ENCODE results near the gene CDH4.
"Not testable (repeated sequence)": the region's sequence is repeated elsewhere in the genome, so short reads cannot be mapped to it uniquely, and the experiment has no call there.

CDH4 gene

DNA sequence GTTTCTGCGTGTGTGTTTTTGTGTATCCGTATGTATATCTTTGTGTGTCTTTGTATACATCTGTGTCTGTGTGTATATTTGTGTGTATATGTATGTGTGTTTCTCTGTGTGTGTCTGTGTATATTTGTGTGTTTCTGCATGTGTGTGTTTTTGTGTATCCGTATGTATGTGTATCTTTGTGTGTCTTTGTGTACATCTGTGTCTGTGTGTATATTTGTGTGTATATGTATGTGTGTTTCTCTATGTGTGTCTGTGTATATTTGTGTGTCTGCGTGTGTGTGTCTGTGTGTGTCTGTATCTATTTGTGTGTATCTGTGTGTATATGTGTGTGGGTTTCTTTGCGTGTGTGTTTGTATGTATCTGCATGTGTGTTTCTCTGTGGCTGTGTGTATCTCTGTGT, 192.6 kb downstream of the CDH4 start:
- no peak for DNase-seq

DNA sequence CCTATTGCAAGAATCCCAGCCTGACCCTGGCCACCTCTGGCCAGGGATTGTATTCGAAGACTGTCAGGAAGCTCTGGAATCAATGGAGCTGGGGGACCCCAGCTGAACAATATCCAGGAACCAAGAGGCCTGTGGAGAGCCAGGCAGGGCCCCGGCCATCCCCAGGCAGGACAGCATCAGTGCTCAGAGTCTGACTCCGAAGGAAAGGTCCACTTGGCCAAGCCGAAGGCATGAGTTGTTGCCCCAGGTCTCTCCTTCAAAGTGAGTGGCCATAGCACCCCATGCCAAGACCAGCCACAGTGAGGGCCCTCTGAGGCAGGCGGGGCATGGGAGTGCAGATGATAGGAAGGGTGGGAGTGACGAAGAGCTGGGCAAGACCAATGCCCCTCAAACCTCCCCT, 193.1 kb downstream of the CDH4 start:
- no peak for DNase-seq

DNA sequence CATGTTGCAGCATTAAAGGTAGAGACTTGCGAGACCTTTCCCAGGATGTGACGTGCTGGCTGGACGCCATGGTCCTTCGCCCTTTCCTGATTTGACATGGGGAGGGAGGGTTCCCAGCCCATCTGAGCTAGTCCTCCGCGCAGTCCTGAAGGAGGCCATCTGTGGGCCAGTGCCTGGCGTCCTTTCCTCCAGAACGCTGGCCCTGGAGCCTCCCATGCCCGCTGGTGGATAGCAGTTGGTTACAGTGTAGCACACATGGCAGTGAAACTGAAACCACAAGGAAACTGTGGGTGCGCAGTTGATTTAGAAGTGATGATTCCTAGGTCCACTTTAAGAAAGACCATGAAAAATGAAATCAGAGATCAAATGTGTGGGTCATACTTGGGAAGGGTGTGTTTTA, 193.7 kb downstream of the CDH4 start:
- DNase-seq: no peak

DNA sequence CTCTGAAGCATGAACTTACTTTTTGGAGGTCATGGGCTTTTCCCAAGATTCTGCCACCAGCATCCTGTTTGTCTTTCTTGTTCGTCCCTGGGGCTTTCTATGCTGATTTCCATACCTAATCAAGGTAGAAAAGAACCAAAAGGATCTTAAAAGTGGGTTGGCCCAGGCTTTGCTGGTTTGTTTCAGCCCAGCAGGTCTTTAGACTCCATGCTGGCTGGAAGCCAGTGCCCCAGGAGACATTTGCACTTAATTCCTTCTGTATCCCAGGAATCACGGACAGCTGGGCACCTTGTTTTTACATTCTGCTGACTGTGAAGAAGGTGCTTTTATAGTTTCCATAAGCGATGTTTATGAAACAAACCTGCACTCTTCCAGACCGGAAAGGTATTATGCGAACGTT, 195.9 kb downstream of the CDH4 start:
- no peak for DNase-seq

DNA sequence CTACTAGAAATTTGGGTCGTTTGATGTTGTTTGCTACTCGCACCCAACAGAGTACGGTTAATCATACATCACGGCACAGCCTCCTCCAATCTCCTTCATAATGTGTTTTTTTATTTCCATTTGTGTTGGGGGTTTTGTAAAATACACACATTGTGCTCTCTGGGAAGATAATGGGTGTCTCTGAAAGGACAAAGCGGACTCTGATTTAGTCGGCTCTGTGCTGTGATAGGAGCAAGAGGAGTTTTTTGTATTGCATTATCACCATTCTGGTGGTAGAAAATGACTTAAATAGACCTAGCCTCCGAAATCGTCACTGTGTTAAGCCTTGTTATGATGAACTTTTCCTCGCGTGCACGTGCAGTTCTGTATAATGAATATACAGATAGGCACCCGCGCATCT, 196.3 kb downstream of the CDH4 start:
- no peak for DNase-seq

DNA sequence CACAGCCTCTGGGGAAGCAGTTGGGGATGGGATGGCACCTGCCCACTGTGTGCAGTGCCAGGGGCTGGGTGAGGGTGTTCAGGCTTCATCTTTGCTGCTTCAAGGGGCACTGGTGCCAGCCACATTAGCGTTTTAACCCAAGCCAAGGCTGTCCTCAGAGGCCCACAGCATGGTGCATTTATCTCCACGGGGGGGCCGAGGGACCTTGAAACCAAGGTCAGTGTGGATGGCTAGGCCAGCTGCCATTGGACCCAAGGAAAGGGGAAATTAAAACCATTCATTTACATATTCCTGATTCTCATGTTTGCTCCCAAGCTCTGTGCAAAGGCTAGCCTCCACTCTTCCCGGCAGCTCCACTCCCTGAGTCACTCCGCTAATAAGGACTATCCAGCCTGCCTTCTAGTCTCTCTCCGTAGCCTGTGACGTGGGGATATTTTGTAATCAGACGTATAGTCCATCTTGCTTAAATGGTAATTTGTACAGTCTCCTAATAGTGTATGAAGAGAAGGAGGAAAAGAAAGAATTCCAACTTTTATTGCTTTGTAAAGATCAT, 197.1 kb downstream of the CDH4 start:
- DNase-seq: no peak

DNA sequence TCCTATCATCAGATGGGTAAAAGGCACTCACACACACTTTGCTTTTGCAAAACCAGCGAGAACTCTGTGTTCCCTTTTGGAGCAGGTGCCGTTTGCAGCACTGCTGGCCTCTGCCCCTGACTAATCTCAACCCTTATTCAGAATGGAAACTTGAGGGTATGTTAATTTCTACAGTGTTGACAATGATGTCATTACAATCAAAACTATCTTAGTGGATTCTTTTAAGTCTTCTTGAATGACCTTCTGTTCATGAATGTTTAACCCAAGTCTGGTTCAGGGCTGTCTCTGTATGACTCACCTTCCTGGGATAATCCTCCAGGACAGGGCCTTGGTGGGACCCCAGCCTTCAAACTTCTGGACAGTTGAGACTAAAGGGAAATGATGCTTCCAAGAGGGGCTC, 197.9 kb downstream of the CDH4 start:
- DNase-seq: no peak

DNA sequence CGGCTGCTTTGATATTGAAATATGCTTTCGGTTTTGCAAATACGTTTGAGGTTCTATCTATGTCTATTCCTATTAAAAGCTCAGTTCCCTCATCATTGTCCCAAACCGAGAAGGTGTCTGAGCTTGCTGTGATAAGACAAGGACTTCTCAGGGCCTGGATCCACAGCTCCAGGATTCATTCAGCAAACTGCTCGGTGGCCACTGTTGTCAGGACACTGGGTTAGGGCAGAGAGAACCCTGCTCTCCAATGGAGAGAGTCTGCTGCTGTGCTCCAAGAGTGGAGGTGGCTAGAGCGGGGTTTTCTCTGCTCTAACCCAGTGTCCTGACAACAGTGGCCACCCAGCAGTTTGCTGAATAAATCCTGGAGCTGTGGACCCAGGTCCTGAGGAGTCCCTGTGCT, 198.5 kb downstream of the CDH4 start:
- DNase-seq: no peak

DNA sequence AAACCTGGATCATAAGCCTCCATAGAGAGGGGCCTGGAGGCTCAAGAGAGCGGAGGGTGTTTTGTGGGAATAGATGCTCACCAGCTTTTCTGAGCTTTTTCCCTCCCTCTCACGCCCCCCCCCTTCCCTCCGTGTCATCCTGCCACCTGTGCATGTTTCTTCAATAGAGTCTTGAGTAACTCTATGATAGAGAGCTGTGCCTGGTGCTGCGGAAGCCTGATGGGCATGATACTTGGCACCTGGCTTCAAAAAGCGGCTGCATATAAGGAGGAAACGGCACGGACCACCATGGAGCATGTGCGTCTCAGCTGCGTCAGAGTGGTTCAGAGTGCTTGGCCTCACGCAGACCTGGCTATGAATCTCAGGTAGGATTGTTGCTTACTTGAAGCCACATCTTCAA, 198.9 kb downstream of the CDH4 start:
- no peak for DNase-seq

DNA sequence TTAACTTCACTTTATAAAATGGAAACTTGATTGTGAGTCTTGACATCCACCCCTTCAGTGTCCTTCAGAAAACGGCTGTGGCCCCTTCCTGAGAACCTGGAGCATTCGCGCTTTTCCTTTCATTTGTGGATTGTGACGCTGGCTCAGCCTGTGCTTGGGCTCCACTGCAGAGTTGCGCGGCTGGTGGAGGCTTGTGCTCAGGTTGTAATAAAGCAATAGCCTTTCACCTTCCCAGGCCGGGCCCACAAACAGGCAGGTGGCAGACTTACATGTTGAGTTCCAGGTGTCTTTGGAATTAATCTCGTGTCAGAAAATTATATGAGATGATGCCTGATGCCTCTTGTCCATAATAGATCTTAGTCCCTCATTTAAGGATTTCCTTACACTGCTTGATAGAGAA, 199.9 kb downstream of the CDH4 start:
- no peak for DNase-seq

DNA sequence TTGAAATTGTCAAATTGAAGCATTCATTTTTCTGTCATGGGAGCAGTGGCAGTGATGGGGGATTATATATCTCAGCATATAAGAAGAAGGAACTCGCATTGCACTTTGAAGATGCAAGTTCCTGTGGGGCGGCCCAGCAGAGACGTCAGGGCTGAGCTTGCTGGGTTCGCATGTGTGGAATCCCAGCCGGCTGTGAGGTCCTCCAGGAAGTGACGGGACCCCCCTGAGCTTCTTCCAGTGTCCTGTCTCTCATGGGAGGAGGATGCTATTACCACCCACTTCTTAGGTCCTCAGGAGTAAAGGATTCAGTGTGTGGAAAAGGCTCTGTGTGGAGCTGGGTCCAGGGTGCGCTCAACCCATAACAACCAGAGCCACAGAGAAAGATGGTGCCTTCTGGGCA, 201.2 kb downstream of the CDH4 start:
- DNase-seq: no peak

DNA sequence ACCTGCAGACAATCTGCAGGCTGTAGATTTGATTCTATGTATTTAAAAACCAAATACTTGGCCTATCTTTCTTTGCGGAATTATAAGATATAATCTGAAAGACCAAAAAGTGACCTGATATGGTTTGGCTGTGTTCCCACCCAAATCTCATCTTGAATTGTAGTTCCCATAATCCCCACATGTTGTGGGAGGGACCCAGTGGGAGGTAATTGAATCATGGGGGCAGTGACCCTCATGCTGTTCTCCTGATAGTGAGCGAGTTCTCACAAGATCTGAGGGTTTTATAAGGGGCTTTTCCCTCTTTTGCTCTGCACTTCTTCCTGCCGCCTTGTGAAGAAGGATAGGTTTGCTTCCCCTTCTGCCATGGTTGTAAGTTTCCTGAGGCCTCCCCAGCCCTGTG, 201.6 kb downstream of the CDH4 start:
- not testable (repeated sequence) for DNase-seq

DNA sequence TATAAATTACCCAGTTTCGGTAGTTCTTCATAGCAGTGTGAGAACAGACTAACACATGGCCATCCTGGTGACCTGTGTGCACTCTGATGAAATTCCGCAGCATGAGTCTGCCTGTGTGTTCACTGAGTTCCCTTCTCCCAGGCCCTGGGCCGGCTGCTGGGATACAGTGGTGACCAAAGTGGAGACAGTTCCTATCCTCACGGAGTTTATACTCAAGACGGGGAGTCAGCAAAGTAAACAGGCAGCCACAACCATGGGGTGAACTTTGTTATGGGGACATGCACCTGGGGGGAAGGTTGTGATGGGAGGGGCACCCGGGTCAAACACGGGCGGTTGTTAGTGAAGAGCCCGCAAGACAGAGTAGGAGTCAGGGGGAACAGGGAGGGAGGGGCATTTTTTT, 202.0 kb downstream of the CDH4 start:
- no peak for DNase-seq

DNA sequence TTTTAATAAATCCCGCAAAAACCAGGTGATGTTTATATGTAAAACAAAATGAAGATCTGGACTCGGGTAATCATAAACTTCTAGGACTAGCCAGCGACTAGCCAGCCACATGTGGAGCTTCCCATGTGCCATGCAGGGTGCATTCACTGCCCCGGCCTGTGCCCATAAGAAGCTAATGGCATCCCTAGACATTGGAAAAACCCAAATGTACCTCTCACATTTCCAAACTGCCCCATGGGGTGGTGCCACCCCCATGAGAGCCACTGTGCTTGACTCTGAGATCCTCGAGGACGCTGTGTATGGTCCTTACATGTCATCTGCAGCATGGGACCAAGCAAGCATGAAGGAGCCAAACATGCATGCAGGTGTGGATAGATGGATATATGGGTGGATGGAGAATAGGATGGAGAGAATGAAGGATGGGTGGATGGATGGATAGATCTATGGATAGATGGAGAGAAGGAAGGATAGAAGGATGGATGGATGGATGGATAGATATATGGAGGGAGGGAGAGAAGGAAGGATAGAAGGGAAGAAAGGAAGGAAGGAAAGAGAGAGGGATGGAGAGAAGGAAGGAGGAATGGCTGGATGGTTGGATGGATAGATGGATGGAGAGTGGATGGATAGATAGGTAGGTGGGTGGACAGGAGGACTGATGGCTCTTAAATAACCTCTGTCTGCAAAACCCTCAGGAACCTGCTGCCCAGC, 203.6 kb downstream of the CDH4 start:
- DNase-seq: no peak

DNA sequence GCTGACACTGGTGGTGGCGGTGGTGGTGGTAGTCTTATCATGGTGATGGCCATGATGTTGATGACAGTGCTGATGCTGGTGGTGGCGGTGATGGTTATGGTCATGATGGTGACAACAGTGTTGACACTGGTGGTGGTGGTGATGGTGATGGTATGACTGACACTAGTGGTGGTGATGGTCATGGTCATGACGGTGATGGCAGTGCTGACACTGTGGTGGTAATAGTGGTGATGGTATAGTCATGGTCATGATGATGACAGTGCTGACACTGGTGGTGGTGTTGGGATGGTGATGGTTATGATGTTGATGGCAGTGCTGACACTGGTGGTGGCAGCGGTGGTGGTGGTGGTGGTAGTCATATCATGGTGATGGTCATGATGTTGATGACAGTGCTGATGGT, 205.7 kb downstream of the CDH4 start:
- DNase-seq: no peak

DNA sequence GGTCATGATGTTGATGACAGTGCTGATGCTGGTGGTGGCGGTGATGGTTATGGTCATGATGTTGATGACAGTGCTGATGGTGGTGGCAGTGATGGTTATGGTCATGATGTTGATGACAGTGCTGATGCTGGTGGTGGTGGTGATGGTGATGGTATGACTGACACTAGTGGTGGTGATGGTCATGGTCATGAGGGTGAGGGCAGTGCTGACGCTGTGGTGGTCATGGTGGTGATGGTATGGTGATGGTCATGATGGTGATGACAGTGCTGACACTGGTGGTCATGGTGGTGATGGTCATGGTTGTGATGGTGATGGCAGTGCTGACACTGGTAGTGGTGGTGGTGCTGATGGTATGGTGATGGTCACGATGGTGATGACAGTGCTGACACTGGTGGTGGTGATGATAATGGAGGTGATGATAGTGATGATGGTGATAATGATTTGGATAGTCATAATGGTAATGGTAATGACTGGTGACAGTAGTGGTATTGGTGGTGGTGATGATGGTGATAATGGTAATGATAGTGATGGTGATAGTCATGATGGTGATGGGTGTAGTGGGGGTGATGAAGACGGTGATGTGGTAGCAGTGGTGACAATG, 206.2 kb downstream of the CDH4 start:
- no peak for DNase-seq

DNA sequence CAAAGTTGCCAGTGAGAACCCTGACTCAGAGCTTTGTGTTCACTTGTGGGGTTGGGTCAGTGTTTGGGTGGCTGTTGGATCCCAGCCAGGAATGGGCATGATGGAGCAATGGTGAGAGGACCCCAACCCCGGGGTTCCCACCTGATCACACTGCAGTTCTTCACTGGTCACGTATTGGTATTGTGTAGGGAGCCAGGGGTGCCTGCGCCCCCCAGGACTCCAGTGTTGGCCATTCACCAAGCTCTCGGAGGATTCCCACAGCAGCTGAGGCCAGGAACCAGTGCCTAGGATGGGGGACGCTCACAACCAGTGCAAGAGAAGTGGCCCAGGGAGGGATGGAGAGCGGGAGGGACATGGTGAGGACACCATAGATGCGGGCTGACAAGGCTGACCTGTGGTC, 207.2 kb downstream of the CDH4 start:
- no peak for DNase-seq

DNA sequence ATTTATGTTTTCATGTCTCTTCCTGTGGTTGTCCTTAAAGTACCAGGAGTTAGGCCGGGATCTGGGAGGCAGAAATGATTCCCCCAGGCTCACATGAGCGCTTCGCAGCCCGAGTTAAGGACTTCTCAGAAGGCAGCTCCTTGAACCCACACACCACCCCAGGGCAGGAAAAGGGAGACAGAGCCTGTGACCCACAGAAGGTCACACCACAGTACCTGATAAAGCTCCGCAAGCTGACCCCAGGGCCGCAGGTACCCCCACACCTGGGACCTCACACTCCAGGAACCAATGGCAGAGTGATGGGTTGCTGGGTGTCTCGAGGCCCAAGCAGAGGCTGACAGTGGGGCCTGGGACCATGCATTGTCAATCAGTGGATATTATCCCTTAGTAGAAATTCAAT, 207.6 kb downstream of the CDH4 start:
- no peak for DNase-seq

DNA sequence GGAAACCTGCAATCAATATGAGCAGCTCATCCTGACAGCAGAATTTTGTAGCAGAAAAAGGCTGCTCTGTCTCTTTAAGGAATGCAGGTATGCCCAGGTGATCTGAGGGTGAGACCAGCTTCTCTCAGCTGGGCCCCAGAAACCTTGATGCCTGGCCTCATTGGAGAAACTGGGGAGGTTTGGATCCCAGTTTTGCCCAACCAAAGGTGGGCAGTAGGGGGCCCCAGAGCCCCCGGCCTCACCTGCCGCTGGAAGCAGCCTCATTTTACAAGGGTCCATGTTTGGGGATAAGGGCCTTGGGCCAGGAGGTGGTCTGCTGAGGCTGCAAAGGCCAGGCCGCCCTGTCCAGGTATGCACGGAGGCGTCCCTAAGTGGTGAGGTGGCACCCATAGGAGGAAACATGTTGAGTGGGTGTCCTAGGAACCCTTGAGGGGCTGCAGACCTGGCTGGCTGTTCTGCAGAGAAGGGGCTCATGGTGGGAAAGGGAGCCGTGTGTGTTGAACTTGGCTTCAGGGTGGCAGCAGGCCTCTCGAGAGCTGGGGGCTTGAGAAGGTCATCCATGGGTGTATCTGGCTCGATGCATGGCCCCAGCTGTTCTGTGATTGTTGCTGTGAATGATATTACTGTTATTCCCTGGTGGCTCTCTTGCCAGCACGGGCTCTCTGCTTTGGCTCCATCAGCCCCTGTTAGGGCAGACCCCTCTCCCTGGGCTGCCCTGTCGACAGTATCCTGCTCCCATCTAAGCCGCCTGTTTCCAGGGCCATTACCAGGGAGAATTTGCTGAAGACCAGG, 208.4 kb downstream of the CDH4 start:
- no peak for DNase-seq

DNA sequence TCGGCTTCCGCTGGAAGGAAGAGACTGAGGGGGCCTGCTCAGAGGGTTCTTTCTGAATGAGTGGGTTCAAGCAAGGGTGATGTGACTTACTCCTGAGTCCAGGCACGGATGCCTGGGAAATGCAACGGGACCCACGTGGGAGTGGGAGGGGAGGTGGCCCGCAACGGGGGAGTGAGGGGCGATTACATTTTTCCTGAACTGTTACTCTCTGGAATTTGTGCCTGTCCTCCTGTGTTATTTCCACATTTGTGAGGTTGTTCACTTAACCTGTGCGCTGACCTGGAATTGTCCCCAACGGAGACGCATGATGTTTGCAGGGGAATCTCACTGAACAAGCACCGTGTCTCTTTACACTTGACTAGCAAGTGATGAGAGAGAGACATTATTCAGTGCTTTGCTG, 209.4 kb downstream of the CDH4 start:
- no peak for DNase-seq

DNA sequence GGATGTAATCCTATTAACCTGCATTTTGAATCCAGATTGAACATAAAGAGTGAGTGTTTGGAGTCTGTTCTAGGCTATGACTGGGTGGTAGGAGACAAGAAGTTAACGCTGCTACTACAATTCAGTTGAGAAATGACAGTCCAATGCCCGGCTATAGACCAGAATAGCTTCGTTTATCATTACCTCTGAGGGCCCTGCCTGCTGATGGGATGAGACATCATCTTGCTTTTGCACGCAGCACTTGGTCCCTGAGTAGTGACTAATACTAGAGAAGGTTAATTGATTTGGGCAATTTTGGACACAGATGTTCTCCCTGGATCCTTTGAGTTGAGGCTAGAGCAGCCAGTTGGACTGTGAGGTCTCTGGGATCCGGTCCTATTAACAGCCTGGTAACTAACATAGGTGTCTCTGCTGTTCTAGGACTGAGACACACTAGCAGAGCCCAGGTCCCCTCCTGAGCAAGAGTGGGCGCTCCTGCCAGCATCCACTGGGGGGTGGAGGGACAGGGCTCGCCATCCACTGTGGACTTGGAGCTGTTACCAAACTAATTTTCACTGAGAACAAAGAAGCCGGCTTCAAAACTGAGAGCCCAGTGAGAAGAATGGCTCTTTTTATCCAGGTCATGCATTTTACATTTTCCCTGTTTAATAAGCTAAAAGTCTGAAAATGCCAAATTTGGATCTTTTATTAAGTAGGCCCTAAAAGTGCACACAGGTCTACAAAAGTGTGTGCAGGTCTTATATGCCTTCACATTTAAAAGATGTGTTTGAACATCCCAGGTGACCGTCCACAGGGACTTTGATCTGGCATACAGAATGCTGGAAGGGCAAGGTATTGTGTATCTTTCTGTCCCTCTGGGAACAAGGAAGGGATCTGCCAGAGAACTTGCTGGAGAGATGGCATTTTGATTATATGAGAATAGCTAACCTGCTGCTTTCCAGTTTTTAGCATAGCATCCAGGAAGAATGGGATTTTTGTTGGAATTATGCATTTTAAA, 212.5 kb downstream of the CDH4 start:
- DNase-seq: no peak

DNA sequence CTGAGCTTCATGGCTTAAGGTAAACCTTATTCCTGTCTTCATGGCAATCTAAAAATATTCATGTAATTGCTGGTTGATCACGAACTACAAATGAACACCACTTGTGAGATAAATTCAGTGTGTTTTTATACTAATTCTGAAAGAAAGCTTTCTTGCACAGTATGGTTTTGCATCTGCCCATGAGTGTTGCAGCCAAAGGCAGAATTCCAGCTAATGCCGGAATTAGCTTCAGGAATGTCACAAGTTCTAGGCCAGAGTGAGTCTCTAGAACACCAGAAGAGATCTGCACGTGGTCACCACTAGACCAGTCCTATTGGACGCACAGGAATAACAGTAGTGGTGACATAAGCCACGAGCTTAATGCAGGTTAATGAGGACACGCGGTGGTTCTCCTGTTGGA, 223.7 kb downstream of the CDH4 start:
- DNase-seq: no peak

DNA sequence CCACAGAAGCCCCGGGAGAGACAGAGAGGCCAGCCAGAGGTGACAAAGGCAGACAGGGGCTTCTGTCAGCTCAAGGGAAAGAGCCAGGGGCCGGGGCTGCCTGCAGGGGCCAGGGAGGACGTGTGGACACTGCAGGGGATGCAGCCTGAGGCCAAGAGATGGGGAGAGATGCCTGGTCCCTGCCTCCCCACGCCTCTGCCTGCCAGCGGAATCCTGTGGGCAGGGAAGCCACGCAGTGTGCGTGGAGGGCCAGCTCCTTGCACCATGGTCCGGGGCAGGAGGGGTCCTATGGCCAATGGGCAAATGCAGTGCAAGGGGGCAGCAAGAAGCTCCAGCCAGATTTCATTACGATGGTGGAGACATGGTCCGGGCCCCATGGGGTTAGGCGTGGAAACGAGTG, 224.9 kb downstream of the CDH4 start:
- no peak for DNase-seq

Measured in fibroblast of skin of right quadriceps (primary cell).